ENCODE results near the gene WIPI1. TPM values are rescaled to one million over a fixed set of nuclear protein-coding genes. Genes with fewer than 3 reads are reported as not detected.

Gene WIPI1
- total and polyA plus RNA-seq, 2 donors, result 6.8 to 17.8 TPM

GRCh38 chr17:68491381-68492231 lies 34.3 kb upstream of the WIPI1 start:
- no peaks in the 10 kb centered on the region for H3K9me3 ChIP-seq (ENCODE audit: control insufficient read depth in 2 of 2, insufficient read depth in 1 of 2, low read length in 1 of 2)
- no peak overlapping the region for H3K4me3 ChIP-seq (ENCODE audit: low read length in 2 of 2)
- no peaks in the 10 kb centered on the region for H3K36me3 ChIP-seq (ENCODE audit: control insufficient read depth in 2 of 2, insufficient read depth in 2 of 2, low read length in 1 of 2)
- no peaks in the 10 kb centered on the region for H3K27me3 ChIP-seq (ENCODE audit: control insufficient read depth in 2 of 2, insufficient read depth in 1 of 2, low read length in 1 of 2)
- peaks cover 0 to 13% of the 10 kb centered on the region in 2 donors for H3K4me1 ChIP-seq (ENCODE audit: control insufficient read depth in 2 of 2, insufficient read depth in 2 of 2, low read length in 2 of 2)
- 85% methylated on average over 12 of the region's 12 CpGs for WGBS
- no peak overlapping the region for H3K27ac ChIP-seq (ENCODE audit: low read depth in 1 of 2, low read length in 1 of 2)
- DNase-seq (ENCODE audit: low read depth in 6 of 9, low spot score in 9 of 9), result no peak

- Histone ChIP-seq H3K36me3 (ENCODE audit: control insufficient read depth in 2 of 2, insufficient read depth in 2 of 2, low read length in 1 of 2) (no peaks in the 10 kb centered on the region), H3K9me3 (ENCODE audit: control insufficient read depth in 2 of 2, insufficient read depth in 1 of 2, low read length in 1 of 2) (no peaks in the 10 kb centered on the region), H3K27me3 (ENCODE audit: control insufficient read depth in 2 of 2, insufficient read depth in 1 of 2, low read length in 1 of 2) (no peaks in the 10 kb centered on the region), H3K4me1 (ENCODE audit: control insufficient read depth in 2 of 2, insufficient read depth in 2 of 2, low read length in 2 of 2) (peaks cover 0 to 13% of the 10 kb centered on the region in 2 donors), H3K4me3 (ENCODE audit: low read length in 2 of 2) (no peak overlapping the region), H3K27ac (ENCODE audit: low read depth in 1 of 2, low read length in 1 of 2) (no peak overlapping the region)
- 87% methylated on average over 4 of the region's 4 CpGs for WGBS
- no peak for DNase-seq (ENCODE audit: low read depth in 6 of 9, low spot score in 9 of 9)
Measured at GRCh38 chr17:68489919-68490318, 32.6 kb upstream of the WIPI1 start.

GRCh38 chr17:68484458-68484857 lies 27.2 kb upstream of the WIPI1 start:
- H3K4me1 ChIP-seq (ENCODE audit: control insufficient read depth in 2 of 2, insufficient read depth in 2 of 2, low read length in 2 of 2), result peaks cover 0 to 10% of the 10 kb centered on the region in 2 donors
- WGBS, result 93% methylated on average over 2 of the region's 2 CpGs
- DNase-seq (ENCODE audit: low read depth in 6 of 9, low spot score in 9 of 9), result no peak
- no peak overlapping the region for H3K4me3 ChIP-seq (ENCODE audit: low read length in 2 of 2)
- no peak overlapping the region for H3K27ac ChIP-seq (ENCODE audit: low read depth in 1 of 2, low read length in 1 of 2)
- H3K36me3 ChIP-seq (ENCODE audit: control insufficient read depth in 2 of 2, insufficient read depth in 2 of 2, low read length in 1 of 2), result no peaks in the 10 kb centered on the region
- no peaks in the 10 kb centered on the region for H3K27me3 ChIP-seq (ENCODE audit: control insufficient read depth in 2 of 2, insufficient read depth in 1 of 2, low read length in 1 of 2)
- no peaks in the 10 kb centered on the region for H3K9me3 ChIP-seq (ENCODE audit: control insufficient read depth in 2 of 2, insufficient read depth in 1 of 2, low read length in 1 of 2)

- Histone ChIP-seq H3K27ac (ENCODE audit: low read depth in 1 of 2, low read length in 1 of 2) (no peak overlapping the region), H3K4me3 (ENCODE audit: low read length in 2 of 2) (no peak overlapping the region), H3K27me3 (ENCODE audit: control insufficient read depth in 2 of 2, insufficient read depth in 1 of 2, low read length in 1 of 2) (no peaks in the 10 kb centered on the region), H3K36me3 (ENCODE audit: control insufficient read depth in 2 of 2, insufficient read depth in 2 of 2, low read length in 1 of 2) (no peaks in the 10 kb centered on the region), H3K9me3 (ENCODE audit: control insufficient read depth in 2 of 2, insufficient read depth in 1 of 2, low read length in 1 of 2) (no peaks in the 10 kb centered on the region), H3K4me1 (ENCODE audit: control insufficient read depth in 2 of 2, insufficient read depth in 2 of 2, low read length in 2 of 2) (peaks cover 0 to 3% of the 10 kb centered on the region in 2 donors)
- WGBS, result 87% methylated on average over 4 of the region's 4 CpGs
- no peak for DNase-seq (ENCODE audit: low read depth in 6 of 9, low spot score in 9 of 9)
Measured at GRCh38 chr17:68482576-68483041, 25.3 kb upstream of the WIPI1 start.

- no peaks in the 10 kb centered on the region for H3K4me1 ChIP-seq (ENCODE audit: control insufficient read depth in 2 of 2, insufficient read depth in 2 of 2, low read length in 2 of 2)
- no peak for DNase-seq (ENCODE audit: low read depth in 6 of 9, low spot score in 9 of 9)
- WGBS, result 77% methylated on average over 4 of the region's 4 CpGs
Measured at GRCh38 chr17:68480885-68481284, 23.6 kb upstream of the WIPI1 start.

GRCh38 chr17:68470961-68471360 lies 13.7 kb upstream of the WIPI1 start:
- Histone ChIP-seq H3K27ac (ENCODE audit: low read depth in 1 of 2, low read length in 1 of 2) (no peak overlapping the region), H3K36me3 (ENCODE audit: control insufficient read depth in 2 of 2, insufficient read depth in 2 of 2, low read length in 1 of 2) (no peaks in the 10 kb centered on the region), H3K4me1 (ENCODE audit: control insufficient read depth in 2 of 2, insufficient read depth in 2 of 2, low read length in 2 of 2) (peaks cover 0 to 1% of the 10 kb centered on the region in 2 donors), H3K27me3 (ENCODE audit: control insufficient read depth in 2 of 2, insufficient read depth in 1 of 2, low read length in 1 of 2) (no peaks in the 10 kb centered on the region), H3K9me3 (ENCODE audit: control insufficient read depth in 2 of 2, insufficient read depth in 1 of 2, low read length in 1 of 2) (no peaks in the 10 kb centered on the region), H3K4me3 (ENCODE audit: low read length in 2 of 2) (no peak overlapping the region)
- WGBS, result 99% methylated on average over 1 of the region's 1 CpG
- no peak for DNase-seq (ENCODE audit: low read depth in 6 of 9, low spot score in 9 of 9)

More at GRCh38 chr17:68480885-68481284, 23.6 kb upstream of the WIPI1 start:
- Histone ChIP-seq H3K27ac (ENCODE audit: low read depth in 1 of 2, low read length in 1 of 2) (no peak overlapping the region), H3K27me3 (ENCODE audit: control insufficient read depth in 2 of 2, insufficient read depth in 1 of 2, low read length in 1 of 2) (no peaks in the 10 kb centered on the region), H3K36me3 (ENCODE audit: control insufficient read depth in 2 of 2, insufficient read depth in 2 of 2, low read length in 1 of 2) (no peaks in the 10 kb centered on the region), H3K9me3 (ENCODE audit: control insufficient read depth in 2 of 2, insufficient read depth in 1 of 2, low read length in 1 of 2) (no peaks in the 10 kb centered on the region), H3K4me3 (ENCODE audit: low read length in 2 of 2) (no peak overlapping the region)

- WGBS, result 98% methylated on average over 1 of the region's 1 CpG
- Histone ChIP-seq H3K27me3 (ENCODE audit: control insufficient read depth in 2 of 2, insufficient read depth in 1 of 2, low read length in 1 of 2) (no peaks in the 10 kb centered on the region), H3K36me3 (ENCODE audit: control insufficient read depth in 2 of 2, insufficient read depth in 2 of 2, low read length in 1 of 2) (no peaks in the 10 kb centered on the region), H3K9me3 (ENCODE audit: control insufficient read depth in 2 of 2, insufficient read depth in 1 of 2, low read length in 1 of 2) (no peaks in the 10 kb centered on the region), H3K4me1 (ENCODE audit: control insufficient read depth in 2 of 2, insufficient read depth in 2 of 2, low read length in 2 of 2) (peaks cover 0 to 4% of the 10 kb centered on the region in 2 donors), H3K4me3 (ENCODE audit: low read length in 2 of 2) (no peak overlapping the region), H3K27ac (ENCODE audit: low read depth in 1 of 2, low read length in 1 of 2) (no peak overlapping the region)
- DNase-seq (ENCODE audit: low read depth in 6 of 9, low spot score in 9 of 9), result no peak
Measured at GRCh38 chr17:68468788-68469187, 11.5 kb upstream of the WIPI1 start.

- H3K27ac ChIP-seq (ENCODE audit: low read depth in 1 of 2, low read length in 1 of 2), result no peak overlapping the region
- WGBS, result 84% methylated on average over 5 of the region's 5 CpGs
- H3K4me1 ChIP-seq (ENCODE audit: control insufficient read depth in 2 of 2, insufficient read depth in 2 of 2, low read length in 2 of 2), result peaks cover 0 to 4% of the 10 kb centered on the region in 2 donors
- H3K4me3 ChIP-seq (ENCODE audit: low read length in 2 of 2), result no peak overlapping the region
- no peak for DNase-seq (ENCODE audit: low read depth in 6 of 9, low spot score in 9 of 9)
- H3K27me3 ChIP-seq (ENCODE audit: control insufficient read depth in 2 of 2, insufficient read depth in 1 of 2, low read length in 1 of 2), result no peaks in the 10 kb centered on the region
- H3K36me3 ChIP-seq (ENCODE audit: control insufficient read depth in 2 of 2, insufficient read depth in 2 of 2, low read length in 1 of 2), result no peaks in the 10 kb centered on the region
- no peaks in the 10 kb centered on the region for H3K9me3 ChIP-seq (ENCODE audit: control insufficient read depth in 2 of 2, insufficient read depth in 1 of 2, low read length in 1 of 2)
Measured at GRCh38 chr17:68468334-68468733, 11.0 kb upstream of the WIPI1 start.

- Histone ChIP-seq H3K4me3 (ENCODE audit: low read length in 2 of 2) (no peak overlapping the region), H3K9me3 (ENCODE audit: control insufficient read depth in 2 of 2, insufficient read depth in 1 of 2, low read length in 1 of 2) (no peaks in the 10 kb centered on the region), H3K27me3 (ENCODE audit: control insufficient read depth in 2 of 2, insufficient read depth in 1 of 2, low read length in 1 of 2) (no peaks in the 10 kb centered on the region), H3K27ac (ENCODE audit: low read depth in 1 of 2, low read length in 1 of 2) (no peak overlapping the region), H3K36me3 (ENCODE audit: control insufficient read depth in 2 of 2, insufficient read depth in 2 of 2, low read length in 1 of 2) (no peaks in the 10 kb centered on the region), H3K4me1 (ENCODE audit: control insufficient read depth in 2 of 2, insufficient read depth in 2 of 2, low read length in 2 of 2) (peaks cover 5 to 37% of the 10 kb centered on the region in 2 donors)
- WGBS, result 66% methylated on average over 6 of the region's 6 CpGs
- DNase-seq (ENCODE audit: low read depth in 6 of 9, low spot score in 9 of 9), result no peak
Measured at GRCh38 chr17:68463211-68464019, 6.1 kb upstream of the WIPI1 start.
